Cardiac muscle cell (in vitro differentiated cells and primary cell): ENCODE data around the gene IRX2. TPM values are rescaled to one million over a fixed set of nuclear protein-coding genes. Genes with fewer than 3 reads are reported as not detected.
A peak's percentile ranks its signal among the peaks of the same experiment; 100 is the strongest.

Experiments
- DNase-seq, 2 donors: peaks; one replicate each; pipeline versions ENCODE4 v3.0.0 to v3.0.0-alpha.2; 2010 to 2017; ENCODE audit warnings: low read depth in 1 of 2, low spot score in 1 of 2
- H3K27ac ChIP-seq: fragments of 200-600 bp; sonication (generic); 2 replicates; pipeline ENCODE4 v1.5.1; 2016
- H3K27me3 ChIP-seq: fragments of 200-600 bp; sonication (generic); 2 replicates; pipeline ENCODE4 v1.6.0; 2016; ENCODE audit warnings: control low read depth
- H3K36me3 ChIP-seq: fragments of 200-600 bp; sonication (generic); 2 replicates; pipeline ENCODE4 v1.5.1; 2016; ENCODE audit warnings: control low read depth
- H3K4me1 ChIP-seq: fragments of 200-600 bp; sonication (generic); 2 replicates; pipeline ENCODE4 v1.8.1; 2017; ENCODE audit warnings: low read depth, mild to moderate bottlenecking, mixed run types
- H3K4me3 ChIP-seq: fragments of 200-600 bp; sonication (generic); 2 replicates; pipeline ENCODE4 v1.5.1; 2016; ENCODE audit warnings: mild to moderate bottlenecking
- H3K9me3 ChIP-seq: fragments of 200-600 bp; sonication (generic); 2 replicates; pipeline ENCODE4 v1.5.1; 2017; ENCODE audit warnings: low read depth, mild to moderate bottlenecking, control low read depth
- CTCF ChIP-seq: IDR thresholded peaks from 2 replicates; pipeline ENCODE4 v1.5.1; 2012; ENCODE audit warnings: low read depth, mild to moderate bottlenecking, low read length
- polyA plus RNA-seq: library from polyadenylated mRNA; unstranded; fragments of >200 nt; fragmentation: Nextera tagmentation; extraction: Ambion mirVana; gene quantifications from 2 replicates; pipeline ENCODE4 v1.2.1, GENCODE V29; 2016
- total RNA-seq: library from RNA; depleted of rRNA; stranded (reverse); fragments of >200 nt; gene quantifications from 2 replicates; pipeline ENCODE4 v1.2.3, GENCODE V29; 2016

IRX2 gene
- total and polyA plus RNA-seq, 2 experiments from 2014 or later, result 55.2 to 122 TPM

- Histone ChIP-seq H3K36me3 (no peaks in the 10 kb centered on the region), H3K27me3 (peaks cover 22% of the 10 kb centered on the region), H3K9me3 (no peaks in the 10 kb centered on the region), H3K27ac (no peak overlapping the region), H3K4me1 (peaks cover 27% of the 10 kb centered on the region), H3K4me3 (no peak overlapping the region)
- no peak for DNase-seq
- no peak for TF ChIP-seq CTCF
Observed at GRCh38 chr5:2759091-2759490, 7.6 kb upstream of the IRX2 start.

DNA sequence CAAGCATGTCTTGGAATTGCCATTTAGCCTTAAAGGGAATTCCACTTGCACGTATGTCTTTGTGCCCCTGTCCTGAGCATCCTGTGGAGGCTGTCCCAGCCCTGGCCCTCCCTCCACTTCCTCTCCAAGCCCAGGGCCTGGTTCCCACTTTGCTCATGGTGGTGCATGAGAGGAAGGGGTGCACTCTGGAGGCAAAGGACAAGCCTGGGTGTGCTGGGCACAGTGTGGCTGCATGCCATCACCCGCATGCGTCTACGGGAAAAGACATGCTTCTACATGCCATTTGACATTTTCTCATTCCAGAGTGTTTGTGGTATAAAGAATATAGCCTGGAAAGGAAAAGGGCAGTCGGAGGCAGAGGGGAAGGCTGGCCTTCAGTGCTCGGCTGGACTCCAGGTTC is 7.2 kb upstream of the IRX2 start:
- no peaks in the 10 kb centered on the region for H3K9me3 ChIP-seq
- H3K27me3 ChIP-seq, result peaks cover 22% of the 10 kb centered on the region
- H3K36me3 ChIP-seq, result no peaks in the 10 kb centered on the region
- no peak overlapping the region for H3K4me3 ChIP-seq
- no peak for TF ChIP-seq CTCF
- no peak overlapping the region for H3K27ac ChIP-seq
- H3K4me1 ChIP-seq, result peaks cover 27% of the 10 kb centered on the region
- no peak for DNase-seq

DNA sequence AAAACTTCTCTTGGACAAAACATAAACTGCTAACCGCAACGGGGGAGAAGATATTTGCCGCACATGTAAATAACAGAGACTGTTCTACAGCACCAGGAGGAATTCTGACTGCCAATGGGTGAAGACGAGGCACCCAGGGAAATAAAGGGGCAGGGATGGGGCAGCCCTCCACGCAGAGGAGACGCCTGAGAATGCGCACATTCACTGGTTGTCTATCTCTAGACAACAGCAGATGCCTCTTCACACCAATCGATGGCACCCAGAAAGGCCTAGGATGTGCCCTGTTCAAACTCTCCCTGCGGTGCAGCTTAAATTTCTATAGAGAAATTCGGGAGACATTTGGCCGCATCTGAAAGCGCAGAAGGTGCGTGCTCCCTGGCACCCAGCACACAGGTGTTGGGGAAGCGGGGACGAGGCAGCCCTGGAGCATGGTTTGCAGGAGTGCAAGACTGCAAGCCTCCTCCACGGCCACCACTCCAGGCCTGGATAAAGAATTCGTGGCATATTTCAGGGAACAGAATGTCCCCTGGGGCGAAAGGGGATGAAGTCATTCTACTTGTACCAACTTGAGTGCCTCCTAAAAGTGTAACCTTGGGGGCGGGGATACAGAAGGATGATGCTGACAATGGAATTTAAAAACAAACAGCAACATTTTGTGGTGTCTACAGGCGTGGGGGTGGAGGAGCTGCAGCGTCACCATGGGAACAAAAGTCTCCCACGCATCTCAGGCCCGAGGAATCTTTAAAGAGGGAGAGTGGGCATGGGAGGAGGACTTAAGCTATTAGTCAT is 6.3 kb upstream of the IRX2 start:
- Histone ChIP-seq H3K36me3 (no peaks in the 10 kb centered on the region), H3K27me3 (peaks cover 26% of the 10 kb centered on the region), H3K27ac (no peak overlapping the region), H3K4me1 (peaks cover 27% of the 10 kb centered on the region), H3K4me3 (peak overlapping the region; percentile 53), H3K9me3 (no peaks in the 10 kb centered on the region)
- no peak for TF ChIP-seq CTCF
- peak in 1 of 2 donors; percentile 28 for DNase-seq

DNA sequence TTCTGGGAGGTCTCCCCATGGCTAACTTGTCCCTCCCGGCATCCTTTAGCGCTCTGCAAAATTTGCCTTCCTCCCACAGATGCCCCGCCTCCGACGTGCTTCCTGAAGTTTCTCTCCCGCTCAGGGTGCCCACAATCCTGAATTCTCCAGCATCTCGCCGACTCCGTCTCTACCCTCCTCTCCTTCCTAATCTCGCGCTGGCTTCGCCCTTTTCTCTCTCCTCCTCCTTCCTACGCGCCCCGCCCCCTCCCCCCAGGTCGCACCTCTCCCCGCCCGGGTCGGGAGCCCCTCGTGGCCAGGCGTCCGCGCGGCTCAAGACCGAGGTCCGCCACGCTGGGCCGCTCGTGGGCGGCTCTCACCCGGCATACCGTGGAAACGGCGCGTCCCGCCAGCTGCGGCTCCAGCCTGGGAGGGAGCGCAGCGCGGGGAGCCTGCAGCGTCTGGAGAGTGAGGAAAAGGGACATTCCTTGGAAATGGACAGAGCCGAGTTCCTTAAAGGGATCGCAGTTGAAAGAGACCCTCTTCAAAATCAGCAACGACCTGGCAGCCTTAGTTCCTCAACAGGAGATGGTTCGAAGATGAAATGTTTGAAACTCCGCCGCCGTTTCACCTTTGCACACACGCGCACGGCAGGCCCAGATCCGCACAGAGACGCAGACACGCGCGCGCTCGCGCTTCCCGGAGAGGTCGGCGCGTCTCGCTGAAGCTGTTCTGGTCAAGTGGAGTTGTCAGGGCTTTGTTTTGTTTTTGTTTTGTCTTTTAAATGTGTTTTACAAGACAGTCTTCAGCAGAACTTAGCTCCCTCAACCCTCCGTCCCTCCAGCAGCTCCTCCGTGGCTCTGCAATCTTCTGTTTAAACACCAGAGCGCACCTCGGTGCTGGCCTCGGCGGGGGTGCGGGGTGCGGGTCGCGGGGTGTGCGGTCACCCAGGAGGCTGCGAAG is 5.0 kb upstream of the IRX2 start:
- Histone ChIP-seq H3K27me3 (peaks cover 32% of the 10 kb centered on the region), H3K36me3 (no peaks in the 10 kb centered on the region), H3K4me3 (peak overlapping the region; percentile 53), H3K9me3 (no peaks in the 10 kb centered on the region), H3K27ac (peak overlapping the region; percentile 50), H3K4me1 (peaks cover 22% of the 10 kb centered on the region)
- DNase-seq, result peak; percentile 15 to 71
- TF ChIP-seq CTCF, result no peak

GRCh38 chr5:2755681-2756171 is 4.2 kb upstream of the IRX2 start:
- H3K27ac ChIP-seq, result peak overlapping the region; percentile 75
- peak overlapping the region; percentile 53 for H3K4me3 ChIP-seq
- H3K36me3 ChIP-seq, result no peaks in the 10 kb centered on the region
- H3K4me1 ChIP-seq, result peaks cover 18% of the 10 kb centered on the region
- peaks cover 32% of the 10 kb centered on the region for H3K27me3 ChIP-seq
- no peaks in the 10 kb centered on the region for H3K9me3 ChIP-seq
- no peak for TF ChIP-seq CTCF
- DNase-seq, result peak in 1 of 2 donors; percentile 30
